Endothelial cell of umbilical vein (primary cell): ENCODE measurements around the gene SRGAP3. TPM values are rescaled to one million over a fixed set of nuclear protein-coding genes. Genes with fewer than 3 reads are reported as not detected.

Experiments used
- BruUV-seq: library from RNA; stranded (reverse); fragments of 400-500 nt; replicated peaks from 2 replicates; lab custom pipeline; 2021; lab: Mats Ljungman, UMichigan
- CTCF ChIA-PET: fragments of 300-600, 350-600 bp; sonication (Branson Sonifier 250); formaldehyde crosslinking; loops from one replicate; lab custom pipeline; 2021; ENCODE audit warnings: antibody characterized with exemption, inconsistent platforms; lab: Charles Lee
- POLR2A ChIA-PET: fragments of 300-600, 350-600 bp; sonication (Branson Sonifier 250); formaldehyde crosslinking; loops from one replicate; lab custom pipeline; 2021; ENCODE audit warnings: antibody characterized with exemption, inconsistent platforms; lab: Charles Lee
- DNase-seq: peaks from one replicate; pipeline ENCODE4 v3.0.0-alpha.2; 2011; ENCODE audit warnings: low read depth, low spot score
- FAIRE-seq: peaks from 2 replicates; lab custom pipeline; 2011; peaks lifted over from hg19 to GRCh38; lab: Jason Lieb, UNC
- H2AFZ ChIP-seq: 2 replicates; pipeline ENCODE4 v1.6.0; 2012; ENCODE audit warnings: low read depth, low read length, control low read depth, inconsistent platforms
- H3K27ac ChIP-seq: 2 replicates; pipeline ENCODE4 v1.5.1; 2011; ENCODE audit warnings: low read depth, mild to moderate bottlenecking, control low read depth, low read length, moderate library complexity; ENCODE audit not compliant: insufficient read depth
- H3K27me3 ChIP-seq, 2 experiments: 2 replicates each; pipeline versions ENCODE4 v1.6.0 to v1.6.1; 2011; ENCODE audit warnings: low read length in 2 of 2, mixed read lengths in 1 of 2; ENCODE audit not compliant: control insufficient read depth in 2 of 2, insufficient read depth in 2 of 2
- H3K36me3 ChIP-seq, 2 experiments: 2 replicates in 1 of 2; 3 replicates in 1 of 2; pipeline ENCODE4 v1.5.1; 2011; ENCODE audit warnings: low read length in 2 of 2, mild to moderate bottlenecking in 1 of 2, moderate library complexity in 1 of 2; ENCODE audit not compliant: control insufficient read depth in 2 of 2, insufficient read depth in 2 of 2; ENCODE audit errors: extremely low read depth in 1 of 2
- H3K4me1 ChIP-seq: 3 replicates; pipeline ENCODE4 v1.5.1; 2011; ENCODE audit warnings: mild to moderate bottlenecking, low read length; ENCODE audit not compliant: control insufficient read depth, insufficient read depth; ENCODE audit errors: extremely low read depth
- H3K4me2 ChIP-seq: 2 replicates; pipeline ENCODE4 v1.6.1; 2011; ENCODE audit warnings: low read length, control low read depth, mixed read lengths; ENCODE audit not compliant: insufficient read depth
- H3K4me3 ChIP-seq, 3 experiments: fragments of 200-600 bp in 1 of 3; sonication (generic), shearing (Covaris generic) in 1 of 3; replicated peaks in 1 of 3; 2 replicates each; pipeline ENCODE4 v1.5.1; 2011 to 2016; ENCODE audit warnings: control low read depth in 3 of 3, low read length in 3 of 3, mild to moderate bottlenecking in 2 of 3, inconsistent platforms in 1 of 3, low read depth in 1 of 3, moderate library complexity in 1 of 3; ENCODE audit not compliant: insufficient read depth in 1 of 3
- H3K79me2 ChIP-seq: 2 replicates; pipeline ENCODE4 v1.6.0; 2012; ENCODE audit warnings: low read length, inconsistent platforms; ENCODE audit not compliant: control insufficient read depth, insufficient read depth
- H3K9ac ChIP-seq: replicated peaks from 2 replicates; pipeline ENCODE3; 2011; ENCODE audit warnings: low read length, control low read depth; ENCODE audit not compliant: insufficient read depth; ENCODE audit errors: extremely low read depth
- H3K9me1 ChIP-seq: replicated peaks from 3 replicates; pipeline ENCODE4 v1.6.0; 2011; ENCODE audit warnings: mild to moderate bottlenecking, low read length; ENCODE audit not compliant: control insufficient read depth, insufficient read depth; ENCODE audit errors: extremely low read depth
- H3K9me3 ChIP-seq: replicated peaks from 2 replicates; pipeline ENCODE4 v1.5.1; 2012; ENCODE audit warnings: low read length, inconsistent platforms; ENCODE audit not compliant: control insufficient read depth, insufficient read depth
- H4K20me1 ChIP-seq: replicated peaks from 2 replicates; pipeline ENCODE3; 2011; ENCODE audit warnings: mild to moderate bottlenecking, low read length; ENCODE audit not compliant: control insufficient read depth, insufficient read depth; ENCODE audit errors: extremely low read depth
- EZH2 ChIP-seq: IDR thresholded peaks from 2 replicates; pipeline ENCODE4 v1.6.1; 2012; ENCODE audit warnings: borderline replicate concordance, low read depth, mild to moderate bottlenecking, moderate library complexity, low read length, inconsistent platforms; ENCODE audit not compliant: severe bottlenecking
- FOS ChIP-seq: IDR thresholded peaks from 2 replicates; pipeline ENCODE4 v1.6.1; 2011; ENCODE audit warnings: mild to moderate bottlenecking, low read length, moderate library complexity, borderline replicate concordance; ENCODE audit not compliant: insufficient read depth
- GATA2 ChIP-seq: IDR thresholded peaks from 2 replicates; pipeline ENCODE4 v1.7.0; 2011; ENCODE audit warnings: low read depth, mild to moderate bottlenecking, moderate library complexity, mixed read lengths, low read length; ENCODE audit not compliant: insufficient read length, insufficient read depth
- JUN ChIP-seq: IDR thresholded peaks from 2 replicates; pipeline ENCODE4 v1.6.1; 2011; ENCODE audit warnings: borderline replicate concordance, low read depth; ENCODE audit not compliant: insufficient read length, insufficient read depth
- MYC ChIP-seq: IDR thresholded peaks from one replicate; pipeline ENCODE4 v1.6.1; 2011; ENCODE audit warnings: mild to moderate bottlenecking, low read depth, low read length
- POLR2A ChIP-seq: IDR thresholded peaks from 2 replicates; pipeline ENCODE4 v1.6.1; 2012; ENCODE audit warnings: low read depth, mild to moderate bottlenecking, control low read depth, low read length
- POLR2AphosphoS5 ChIP-seq: IDR thresholded peaks from 2 replicates; pipeline ENCODE4 v1.6.1; 2012; ENCODE audit warnings: low read depth, mild to moderate bottlenecking, control low read depth, low read length, moderate library complexity; ENCODE audit not compliant: insufficient read depth
- dilution Hi-C: fragments of 300-500 bp; cut with MboI; formaldehyde crosslinking; loops from one replicate; pipeline ENCODE4 v1.15.0; 2019; ENCODE audit warnings: low sequenced_read_pairs; ENCODE audit not compliant: extremely low pct_ligation_motif_present
- intact Hi-C: fragments of 100-400 bp; cut with micrococcal nuclease; formaldehyde crosslinking; loops from one replicate; pipeline ENCODE4 v1.10.0; 2022
- polyA plus RNA-seq, 4 experiments: library from polyadenylated mRNA; depleted of rRNA in 3 of 4; stranded (reverse) in 3 of 4; unstranded in 1 of 4; fragments of >200 nt; gene quantifications; 2 replicates each; pipeline versions ENCODE4 v1.2.1 to v1.2.3, GENCODE V29; 2011 to 2012; ENCODE audit warnings: missing spikeins in 1 of 4
- total RNA-seq: library from RNA; stranded (reverse); gene quantifications from 2 replicates; pipeline ENCODE4 v1.2.3, GENCODE V29; 2021
- TF ChIP-seq, protein P1 (sequence below), 2 donors: IDR thresholded peaks; 1 replicate in 1 of 2; 2 replicates in 1 of 2; pipeline ENCODE4 v1.5.1; 2011; ENCODE audit warnings: low read length in 2 of 2, mild to moderate bottlenecking in 2 of 2, moderate library complexity in 2 of 2, control low read depth in 1 of 2, inconsistent platforms in 1 of 2, low read depth in 1 of 2; ENCODE audit not compliant: insufficient read depth in 1 of 2; ENCODE audit errors: extremely low read depth in 1 of 2
- TF ChIP-seq, protein P2 (sequence below): IDR thresholded peaks from 2 replicates; pipeline ENCODE4 v1.6.1; 2011; ENCODE audit not compliant: insufficient read depth, insufficient read length

SRGAP3 gene
- total and polyA plus RNA-seq, 2 donors (not counting 3 experiments of a cell fraction or from before 2014, with no cell fraction given), result 0.06 TPM; not detected in 1

DNA sequence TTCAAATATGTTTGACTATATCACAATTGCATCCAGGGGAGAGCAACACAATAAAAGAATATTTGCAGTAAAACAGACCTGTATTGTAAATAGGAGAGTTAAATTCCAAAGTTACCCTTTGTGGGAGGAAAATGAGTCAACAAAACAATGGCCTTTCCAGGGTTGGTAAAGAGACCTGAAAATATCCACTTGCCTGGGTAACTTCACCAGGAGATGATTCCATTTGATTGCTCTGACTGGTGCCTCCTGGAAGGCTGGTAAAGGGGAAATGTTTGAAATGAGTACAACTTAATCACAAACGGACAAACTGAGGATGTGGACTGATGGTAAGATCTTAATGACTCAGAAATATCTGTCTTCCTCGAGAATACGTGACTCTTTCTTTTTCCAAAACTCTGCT is 43.6 kb upstream of the SRGAP3 start:
- TF ChIP-seq, protein P1, sequence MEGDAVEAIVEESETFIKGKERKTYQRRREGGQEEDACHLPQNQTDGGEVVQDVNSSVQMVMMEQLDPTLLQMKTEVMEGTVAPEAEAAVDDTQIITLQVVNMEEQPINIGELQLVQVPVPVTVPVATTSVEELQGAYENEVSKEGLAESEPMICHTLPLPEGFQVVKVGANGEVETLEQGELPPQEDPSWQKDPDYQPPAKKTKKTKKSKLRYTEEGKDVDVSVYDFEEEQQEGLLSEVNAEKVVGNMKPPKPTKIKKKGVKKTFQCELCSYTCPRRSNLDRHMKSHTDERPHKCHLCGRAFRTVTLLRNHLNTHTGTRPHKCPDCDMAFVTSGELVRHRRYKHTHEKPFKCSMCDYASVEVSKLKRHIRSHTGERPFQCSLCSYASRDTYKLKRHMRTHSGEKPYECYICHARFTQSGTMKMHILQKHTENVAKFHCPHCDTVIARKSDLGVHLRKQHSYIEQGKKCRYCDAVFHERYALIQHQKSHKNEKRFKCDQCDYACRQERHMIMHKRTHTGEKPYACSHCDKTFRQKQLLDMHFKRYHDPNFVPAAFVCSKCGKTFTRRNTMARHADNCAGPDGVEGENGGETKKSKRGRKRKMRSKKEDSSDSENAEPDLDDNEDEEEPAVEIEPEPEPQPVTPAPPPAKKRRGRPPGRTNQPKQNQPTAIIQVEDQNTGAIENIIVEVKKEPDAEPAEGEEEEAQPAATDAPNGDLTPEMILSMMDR (IDR thresholded peaks at IDR 0.05; ENCODE audit: extremely low read depth in 1 of 2, insufficient read depth in 1 of 2, low read depth in 1 of 2, low read length in 2 of 2), result no peak
- TF ChIP-seq POLR2AphosphoS5 (no peak), EZH2 (no peak), POLR2A (no peak), JUN (no peak), GATA2 (no peak), FOS (no peak), MYC (no peak)
- TF ChIP-seq, protein P2, sequence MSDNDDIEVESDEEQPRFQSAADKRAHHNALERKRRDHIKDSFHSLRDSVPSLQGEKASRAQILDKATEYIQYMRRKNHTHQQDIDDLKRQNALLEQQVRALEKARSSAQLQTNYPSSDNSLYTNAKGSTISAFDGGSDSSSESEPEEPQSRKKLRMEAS, result no peak
- Histone ChIP-seq H3K9ac (no peak overlapping the region), H3K4me1 (no peaks in the 10 kb centered on the region), H3K27ac (no peak overlapping the region), H3K9me1 (no peaks in the 10 kb centered on the region), H2AFZ (no peak overlapping the region), H3K9me3 (no peaks in the 10 kb centered on the region), H3K4me3 (no peak overlapping the region), H3K4me2 (no peak overlapping the region), H3K27me3 (no peaks in the 10 kb centered on the region), H4K20me1 (no peaks in the 10 kb centered on the region), H3K79me2 (no peaks in the 10 kb centered on the region), H3K36me3 (no peaks in the 10 kb centered on the region)
- no TSS peak for BruUV-seq
- intact Hi-C loops (no loop called here), dilution Hi-C loops (no loop called here)
- DNase-seq (no peak), FAIRE-seq (no peak)
- CTCF ChIA-PET, result no interaction called here
- POLR2A ChIA-PET, result no interaction called here
